ENCODE data around the gene RUNX1.

RUNX1 gene

GRCh38 chr21:35036465-35037383, 12.4 kb downstream of the RUNX1 start:
- no peak for DNase-seq (ENCODE audit: low read depth, low spot score)

GRCh38 chr21:35035581-35035980, 13.5 kb downstream of the RUNX1 start:
- DNase-seq (ENCODE audit: low read depth, low spot score): no peak

- DNase-seq (ENCODE audit: low read depth, low spot score): no peak
Measured at GRCh38 chr21:35035116-35035515, 14.0 kb downstream of the RUNX1 start.

- DNase-seq (ENCODE audit: low read depth, low spot score): no peak
Measured at GRCh38 chr21:35034203-35034926, 14.7 kb downstream of the RUNX1 start.

- no peak for DNase-seq (ENCODE audit: low read depth, low spot score)
Measured at GRCh38 chr21:35032474-35033263, 16.4 kb downstream of the RUNX1 start.

- DNase-seq (ENCODE audit: low read depth, low spot score): no peak
Measured at GRCh38 chr21:35028451-35028978, 20.6 kb downstream of the RUNX1 start.

- no peak for DNase-seq (ENCODE audit: low read depth, low spot score)
Measured at GRCh38 chr21:35027563-35028450, 21.3 kb downstream of the RUNX1 start.

GRCh38 chr21:35026617-35027562, 22.2 kb downstream of the RUNX1 start:
- peak; percentile 32 for DNase-seq (ENCODE audit: low read depth, low spot score)

- no peak for DNase-seq (ENCODE audit: low read depth, low spot score)
Measured at GRCh38 chr21:35026153-35026500, 23.0 kb downstream of the RUNX1 start.

GRCh38 chr21:35025206-35026152, 23.6 kb downstream of the RUNX1 start:
- no peak for DNase-seq (ENCODE audit: low read depth, low spot score)

- DNase-seq (ENCODE audit: low read depth, low spot score): no peak
Measured at GRCh38 chr21:35024513-35024912, 24.6 kb downstream of the RUNX1 start.

GRCh38 chr21:35024071-35024420, 25.1 kb downstream of the RUNX1 start:
- no peak for DNase-seq (ENCODE audit: low read depth, low spot score)

- no peak for DNase-seq (ENCODE audit: low read depth, low spot score)
Measured at GRCh38 chr21:35023396-35024070, 25.6 kb downstream of the RUNX1 start.

GRCh38 chr21:35021546-35021945, 27.6 kb downstream of the RUNX1 start:
- no peak for DNase-seq (ENCODE audit: low read depth, low spot score)

GRCh38 chr21:35020902-35021301, 28.2 kb downstream of the RUNX1 start:
- DNase-seq (ENCODE audit: low read depth, low spot score): no peak

- DNase-seq (ENCODE audit: low read depth, low spot score): no peak
Measured at GRCh38 chr21:35020436-35020835, 28.7 kb downstream of the RUNX1 start.

GRCh38 chr21:35019631-35020032, 29.5 kb downstream of the RUNX1 start:
- DNase-seq (ENCODE audit: low read depth, low spot score): no peak

- no peak for DNase-seq (ENCODE audit: low read depth, low spot score)
Measured at GRCh38 chr21:35017256-35017655, 31.8 kb downstream of the RUNX1 start.

All from activated naive CD8-positive, alpha-beta T cell treated with anti-CD3 and anti-CD28 coated beads, Interleukin-2, amount 50 U/mL, for 16 hours (primary cell).